HCT116 (cell line): ENCODE results near the gene GRIA1. TPM values are rescaled to one million over a fixed set of nuclear protein-coding genes. Genes with fewer than 3 reads are reported as not detected.

Experiments used
- ATAC-seq: fragments of 200-7000 bp; cut with Tn5 transposase; 2 replicates; pipeline ENCODE4 v1.9.1; 2020; ENCODE audit warnings: mild to moderate bottlenecking, moderate library complexity
- BruUV-seq: library from RNA; stranded (reverse); fragments of 400-500 nt; replicated peaks from 2 replicates; lab custom pipeline; 2021; lab: Mats Ljungman, UMichigan
- CTCF ChIA-PET: fragments of 300-600 bp; sonication (Branson Sonifier 250); formaldehyde crosslinking; loops from one replicate; lab custom pipeline; 2021; ENCODE audit warnings: antibody characterized with exemption; lab: Charles Lee
- POLR2A ChIA-PET: fragments of 300-600, 350-600 bp; sonication (Branson Sonifier 250); formaldehyde crosslinking; loops from one replicate; lab custom pipeline; 2021; ENCODE audit warnings: antibody characterized with exemption; lab: Charles Lee
- RAD21 ChIA-PET, 2 experiments: fragments of 300-600 bp; sonication (Branson Sonifier 250); formaldehyde crosslinking; loops; one replicate each; lab custom pipeline; 2023; ENCODE audit warnings: low total read pairs in 2 of 2; ENCODE audit not compliant: uncharacterized antibody in 2 of 2, unreplicated experiment in 2 of 2, low non-redundant PET in 1 of 2; lab: Charles Lee
- DNase-seq: peaks from one replicate; pipeline ENCODE4 v3.0.0-alpha.2; 2010; ENCODE audit warnings: low read depth, low spot score
- H2AFZ ChIP-seq: fragments of 200-600 bp; shearing (Covaris generic), sonication (generic); 2 replicates; pipeline ENCODE4 v1.6.1; 2017; ENCODE audit warnings: low read depth, mixed run types, mixed read lengths, antibody characterized with exemption, low read length; ENCODE audit not compliant: poor library complexity, severe bottlenecking
- H3K27ac ChIP-seq: 2 replicates; pipeline ENCODE4 v1.5.1; 2012; ENCODE audit warnings: low read depth, low read length
- H3K27me3 ChIP-seq: fragments of 200-600 bp; sonication (generic); 2 replicates; pipeline ENCODE4 v1.6.1; 2016; ENCODE audit warnings: mixed run types, low read length, mixed read lengths; ENCODE audit not compliant: insufficient read depth
- H3K36me3 ChIP-seq, 2 experiments: fragments of 200-500 bp in 1 of 2; fragments of 200-600 bp in 1 of 2; sonication (Bioruptor generic) in 1 of 2; sonication (generic) in 1 of 2; 2 replicates each; pipeline versions ENCODE4 v1.5.1 to v1.6.1; 2014 to 2016; ENCODE audit warnings: low read length in 2 of 2, inconsistent platforms in 1 of 2, mixed read lengths in 1 of 2, mixed run types in 1 of 2; ENCODE audit not compliant: insufficient read depth in 2 of 2, control insufficient read depth in 1 of 2
- H3K4me1 ChIP-seq, 2 experiments: fragments of 200-600 bp in 1 of 2; sonication (generic) in 1 of 2; 2 replicates each; pipeline versions ENCODE4 v1.5.1 to v1.6.1; 2012 to 2017; ENCODE audit warnings: low read length in 2 of 2, inconsistent platforms in 1 of 2, mild to moderate bottlenecking in 1 of 2, mixed read lengths in 1 of 2, mixed run types in 1 of 2, moderate library complexity in 1 of 2; ENCODE audit not compliant: insufficient read depth in 2 of 2, control insufficient read depth in 1 of 2
- H3K4me2 ChIP-seq: fragments of 200-600 bp; sonication (generic); 2 replicates; pipeline ENCODE4 v1.6.1; 2017; ENCODE audit warnings: mixed run types, low read length, mixed read lengths
- H3K4me3 ChIP-seq, 2 experiments: fragments of 200-600 bp in 1 of 2; sonication (generic) in 1 of 2; replicated peaks in 1 of 2; 2 replicates each; pipeline ENCODE4 v1.5.1; 2011 to 2016; ENCODE audit warnings: low read length in 2 of 2, control low read depth in 1 of 2, low read depth in 1 of 2, mild to moderate bottlenecking in 1 of 2, mixed read lengths in 1 of 2, mixed run types in 1 of 2
- H3K79me2 ChIP-seq: fragments of 200-600 bp; sonication (generic); 2 replicates; pipeline ENCODE4 v1.6.1; 2017; ENCODE audit warnings: mild to moderate bottlenecking, mixed run types, low read length, moderate library complexity, mixed read lengths; ENCODE audit not compliant: insufficient read depth
- H3K9ac ChIP-seq: fragments of 200-600 bp; sonication (generic); 2 replicates; pipeline ENCODE4 v1.6.1; 2016; ENCODE audit warnings: low read length, mixed read lengths
- H3K9me2 ChIP-seq: fragments of 200-600 bp; sonication (generic), shearing (Covaris generic); 2 replicates; pipeline ENCODE4 v1.6.1; 2017; ENCODE audit warnings: mixed run types, mild to moderate bottlenecking, moderate library complexity; ENCODE audit not compliant: insufficient read depth
- H3K9me3 ChIP-seq, 2 experiments: fragments of 200-500 bp in 1 of 2; fragments of 200-600 bp in 1 of 2; sonication (Bioruptor generic) in 1 of 2; sonication (generic) in 1 of 2; 2 replicates each; pipeline ENCODE4 v1.6.1; 2014 to 2017; ENCODE audit warnings: low read length in 2 of 2, mixed read lengths in 2 of 2, inconsistent platforms in 1 of 2, low read depth in 1 of 2, mild to moderate bottlenecking in 1 of 2, mixed run types in 1 of 2, moderate library complexity in 1 of 2; ENCODE audit not compliant: control insufficient read depth in 1 of 2, insufficient read depth in 1 of 2
- H4K20me1 ChIP-seq: fragments of 200-600 bp; sonication (generic), shearing (Covaris generic); 2 replicates; pipeline ENCODE4 v1.6.1; 2017; ENCODE audit warnings: mixed run types, mild to moderate bottlenecking, moderate library complexity; ENCODE audit not compliant: insufficient read depth
- CEBPB ChIP-seq: IDR thresholded peaks from 2 replicates; pipeline ENCODE4 v1.6.1; 2012; ENCODE audit warnings: low read depth
- CTCF ChIP-seq, 3 experiments: fragments of 200-600 bp in 1 of 3; sonication (generic) in 1 of 3; IDR thresholded peaks in 2 of 3; conservative IDR thresholded peaks in 1 of 3; 2 replicates each; pipeline ENCODE4 v1.5.1; 2012 to 2017; ENCODE audit warnings: low read depth in 2 of 3, low read length in 2 of 3, antibody characterized with exemption in 1 of 3, borderline replicate concordance in 1 of 3, control low read depth in 1 of 3, mild to moderate bottlenecking in 1 of 3, mixed read lengths in 1 of 3, mixed run types in 1 of 3, moderate library complexity in 1 of 3; ENCODE audit not compliant: insufficient read depth in 1 of 3
- FOSL1 ChIP-seq: IDR thresholded peaks from 2 replicates; pipeline ENCODE4 v1.6.1; 2012; ENCODE audit warnings: low read depth
- JUND ChIP-seq: IDR thresholded peaks from 2 replicates; pipeline ENCODE4 v1.6.1; 2012
- MAX ChIP-seq: IDR thresholded peaks from 2 replicates; pipeline ENCODE4 v1.6.1; 2012
- REST ChIP-seq: IDR thresholded peaks from 2 replicates; pipeline ENCODE4 v1.6.1; 2012; ENCODE audit warnings: low read depth
- SIN3A ChIP-seq: IDR thresholded peaks from 2 replicates; pipeline ENCODE4 v1.6.1; 2012; ENCODE audit warnings: low read depth
- SRF ChIP-seq: IDR thresholded peaks from 2 replicates; pipeline ENCODE4 v1.6.1; 2012; ENCODE audit warnings: low read depth
- TCF7L2 ChIP-seq: IDR thresholded peaks from 2 replicates; pipeline ENCODE4 v1.7.0; 2011; ENCODE audit warnings: borderline replicate concordance, inconsistent platforms; ENCODE audit not compliant: insufficient read depth, insufficient read length; ENCODE audit errors: extremely low read depth
- ZBTB33 ChIP-seq: IDR thresholded peaks from 2 replicates; pipeline ENCODE4 v1.6.1; 2011; ENCODE audit warnings: mild to moderate bottlenecking, low read length, moderate library complexity; ENCODE audit not compliant: insufficient replicate concordance; ENCODE audit errors: extremely low read depth
- ZFX ChIP-seq: fragments of 450-650 bp; IDR thresholded peaks from 2 replicates; pipeline ENCODE4 v1.6.1; 2017
- ZNF274 ChIP-seq: fragments of 200-500 bp; sonication (Bioruptor generic); IDR thresholded peaks from 2 replicates; pipeline ENCODE4 v1.6.1; 2014; ENCODE audit warnings: mild to moderate bottlenecking, low read depth, low read length, inconsistent platforms
- intact Hi-C: fragments of 100-400 bp; cut with micrococcal nuclease; formaldehyde crosslinking; loops from 2 replicates; pipeline ENCODE4 v1.10.0; 2022
- total RNA-seq: library from RNA; stranded (reverse); gene quantifications from one replicate; pipeline ENCODE4 v1.2.1, GENCODE V29; 2021; ENCODE audit not compliant: unreplicated experiment

Gene GRIA1
- total RNA-seq, 1 experiment from 2014 or later: not detected

- H4K20me1 ChIP-seq: no peaks in the 10 kb centered on the region
- CTCF ChIA-PET: no interaction called here
- no peak for ATAC-seq
- intact Hi-C loops: no loop called here
- RAD21 ChIA-PET: no interaction called here
- no peak overlapping the region for H3K4me3 ChIP-seq
- H2AFZ ChIP-seq: no peak overlapping the region
- no peak overlapping the region for H3K9ac ChIP-seq
- no peaks in the 10 kb centered on the region for H3K4me1 ChIP-seq
- H3K36me3 ChIP-seq: no peaks in the 10 kb centered on the region
- no peaks in the 10 kb centered on the region for H3K9me2 ChIP-seq
- H3K4me2 ChIP-seq: no peak overlapping the region
- H3K27me3 ChIP-seq: peaks cover 23% of the 10 kb centered on the region
- no TSS peak for BruUV-seq
- no peaks in the 10 kb centered on the region for H3K9me3 ChIP-seq
- DNase-seq: no peak
- H3K79me2 ChIP-seq: no peaks in the 10 kb centered on the region
- H3K27ac ChIP-seq: no peak overlapping the region
- POLR2A ChIA-PET: no interaction called here
- TF ChIP-seq ZNF274 (no peak), CEBPB (no peak), ZBTB33 (no peak), SRF (no peak), FOSL1 (no peak), CTCF (IDR thresholded peaks at IDR 0.05 in 2 of 3, conservative IDR thresholded peaks at IDR 0.05 in 1 of 3; ENCODE audit: borderline replicate concordance in 1 of 3, insufficient read depth in 1 of 3, low read depth in 2 of 3, low read length in 2 of 3) (no peak), MAX (no peak), JUND (no peak), REST (no peak), SIN3A (no peak), TCF7L2 (no peak), ZFX (no peak)
Observed at GRCh38 chr5:153707626-153708025, 217.2 kb downstream of the GRIA1 start.
